Fibroblast of skin of right quadriceps (primary cell): ENCODE measurements around the gene TBCD.

Experiments
- DNase-seq: peaks from one replicate; pipeline ENCODE4 v3.0.0-alpha.2; 2013

TBCD gene

GRCh38 chr17:82909322-82909904 lies 157.5 kb downstream of the TBCD start:
- no peak for DNase-seq

DNA sequence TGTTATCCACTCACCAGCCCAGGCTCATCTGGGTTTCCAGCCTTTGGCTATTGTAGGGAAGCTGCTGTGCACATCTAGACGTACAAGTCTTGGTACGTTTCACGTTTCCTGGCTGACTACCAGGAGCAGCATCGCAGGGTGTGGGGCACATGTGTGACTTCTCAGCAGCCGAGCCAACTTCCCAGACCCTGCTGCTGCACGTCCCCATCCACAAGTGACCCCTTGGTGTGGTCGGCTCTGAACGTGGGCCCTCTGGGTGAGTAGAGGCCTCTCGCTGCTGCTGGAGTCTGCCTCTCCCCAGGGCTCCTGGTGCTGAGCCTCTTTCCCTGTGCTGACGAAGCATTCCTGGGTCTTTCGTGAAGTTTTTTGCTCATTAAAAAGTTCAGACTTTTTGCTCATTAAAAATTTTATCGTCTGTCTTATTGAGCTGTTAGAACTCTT lies 158.2 kb downstream of the TBCD start:
- DNase-seq = no peak

- no peak for DNase-seq
These were observed 158.9 kb downstream of the TBCD start for GRCh38 chr17:82910770-82911169.

DNA sequence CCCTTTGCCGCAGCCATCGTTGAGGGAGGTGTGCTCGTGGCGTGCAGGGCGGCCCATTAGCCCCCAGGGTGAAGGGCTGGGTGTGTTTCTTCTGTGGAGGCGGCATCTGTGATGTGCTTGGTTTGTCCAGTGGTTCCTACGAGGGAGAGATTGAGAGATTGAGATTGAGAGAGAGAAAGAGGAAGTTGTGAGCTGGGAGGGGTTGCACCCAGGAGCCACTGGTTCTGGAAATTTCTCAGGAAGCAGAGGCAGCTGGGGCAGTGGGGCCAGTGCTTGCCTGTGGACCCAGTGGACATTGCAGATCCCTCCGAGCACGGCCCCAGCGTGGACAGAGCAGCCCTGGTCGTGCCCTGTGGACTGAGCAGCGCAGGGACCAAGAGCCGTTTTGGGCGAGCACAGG lies 160.0 kb downstream of the TBCD start:
- no peak for DNase-seq

- no peak for DNase-seq
These were observed 160.7 kb downstream of the TBCD start for GRCh38 chr17:82912484-82913089.

DNA sequence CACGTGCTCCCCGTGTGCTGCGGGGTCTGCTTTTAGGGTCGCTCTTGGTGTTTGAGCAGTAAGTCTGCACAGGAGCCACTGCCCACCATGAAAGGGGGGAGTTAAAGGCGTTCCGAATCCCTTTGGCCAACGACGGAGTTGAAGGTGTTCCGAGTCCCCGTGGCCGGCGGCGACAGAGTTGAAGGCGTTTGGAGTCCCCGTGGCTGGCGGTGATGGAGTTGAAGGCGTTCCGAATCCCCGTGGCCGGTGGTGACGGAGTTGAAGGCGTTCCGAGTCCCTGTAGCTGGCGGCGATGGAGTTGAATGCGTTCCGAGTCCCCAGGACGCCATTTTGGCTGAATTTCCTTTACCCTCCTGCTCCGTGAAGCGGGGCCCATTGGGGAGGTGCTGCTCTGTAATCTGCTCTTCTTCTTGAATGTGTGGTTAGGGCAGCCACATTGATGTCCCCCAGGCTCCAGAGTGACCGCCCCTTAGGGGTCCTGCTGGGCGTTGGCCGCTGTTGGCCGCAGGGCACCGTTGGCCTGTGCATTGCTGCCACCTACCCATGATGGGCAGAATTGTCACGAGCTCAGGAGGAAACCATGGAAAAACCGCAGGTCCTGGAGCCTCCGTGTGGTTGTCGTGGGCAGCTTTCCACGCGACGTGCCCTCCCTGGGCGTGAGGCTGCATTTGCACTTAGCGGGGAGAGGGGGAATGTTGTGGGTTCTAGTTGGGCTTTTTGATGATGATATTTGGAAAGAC lies 161.6 kb downstream of the TBCD start:
- no peak for DNase-seq

DNA sequence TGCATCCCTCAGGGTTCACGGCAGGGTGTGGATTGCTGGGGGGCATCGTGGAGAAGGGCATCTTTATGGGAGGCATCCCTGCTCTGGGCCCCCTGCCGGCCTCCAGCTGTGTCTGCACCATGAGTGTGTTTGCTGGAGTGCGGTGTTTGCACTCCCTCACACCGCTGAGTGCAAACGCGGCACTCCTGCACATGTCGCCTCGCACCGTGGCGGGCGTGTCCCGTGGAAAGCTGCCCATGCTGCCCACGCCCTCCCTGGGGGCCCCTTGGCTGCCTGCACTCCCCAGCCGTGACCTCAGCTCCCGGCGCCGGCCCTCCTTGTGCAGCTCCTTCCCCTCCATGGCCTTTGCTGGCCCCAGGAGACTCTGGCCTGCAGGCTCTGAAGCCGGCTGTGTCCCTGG lies 162.5 kb downstream of the TBCD start:
- DNase-seq = no peak

GRCh38 chr17:82915010-82915756 lies 163.3 kb downstream of the TBCD start:
- no peak for DNase-seq

- DNase-seq = no peak
These were observed 163.8 kb downstream of the TBCD start for GRCh38 chr17:82915757-82916027.

- peak; percentile 43 for DNase-seq
These were observed 166.0 kb downstream of the TBCD start for GRCh38 chr17:82917699-82918345.

DNA sequence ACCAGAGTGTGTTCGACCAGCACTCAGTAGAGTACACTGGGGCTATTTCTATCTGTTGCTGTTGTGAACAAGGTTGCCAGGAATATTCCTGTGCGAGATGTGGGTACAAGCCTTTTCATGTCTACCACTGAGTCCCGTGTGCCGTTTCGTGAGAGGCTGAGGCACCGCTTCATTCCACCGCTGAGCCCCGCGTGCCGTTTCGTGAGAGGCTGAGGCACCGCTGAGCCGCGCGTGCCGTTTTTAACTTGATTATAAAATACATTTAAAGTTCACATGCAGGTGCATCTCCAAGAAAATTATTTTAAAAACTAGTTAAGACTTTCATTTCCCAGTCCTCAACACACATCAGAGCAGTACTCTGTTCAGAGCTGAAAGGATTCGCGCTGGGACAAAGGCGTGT lies 166.6 kb downstream of the TBCD start:
- DNase-seq = no peak

DNA sequence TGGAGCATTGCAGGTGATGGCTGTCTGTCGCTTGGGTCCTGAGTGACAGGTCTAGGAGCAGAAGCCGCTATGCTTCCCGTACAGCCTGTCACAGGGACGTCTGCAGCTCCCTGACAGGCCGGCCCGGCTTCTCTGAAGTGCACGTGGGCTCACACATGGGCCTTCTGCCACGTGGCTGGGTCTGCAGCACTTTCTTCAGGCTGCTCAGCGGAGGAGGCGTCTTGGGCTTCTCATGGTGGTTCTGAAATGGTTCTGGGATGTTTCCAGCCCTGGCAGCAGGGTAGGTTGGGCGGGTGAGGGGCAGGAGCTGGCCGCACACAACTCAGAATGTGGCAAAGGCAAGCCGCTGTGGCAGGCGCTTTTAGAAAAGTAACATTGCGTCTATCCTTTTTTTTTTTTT lies 168.3 kb downstream of the TBCD start:
- no peak for DNase-seq

DNA sequence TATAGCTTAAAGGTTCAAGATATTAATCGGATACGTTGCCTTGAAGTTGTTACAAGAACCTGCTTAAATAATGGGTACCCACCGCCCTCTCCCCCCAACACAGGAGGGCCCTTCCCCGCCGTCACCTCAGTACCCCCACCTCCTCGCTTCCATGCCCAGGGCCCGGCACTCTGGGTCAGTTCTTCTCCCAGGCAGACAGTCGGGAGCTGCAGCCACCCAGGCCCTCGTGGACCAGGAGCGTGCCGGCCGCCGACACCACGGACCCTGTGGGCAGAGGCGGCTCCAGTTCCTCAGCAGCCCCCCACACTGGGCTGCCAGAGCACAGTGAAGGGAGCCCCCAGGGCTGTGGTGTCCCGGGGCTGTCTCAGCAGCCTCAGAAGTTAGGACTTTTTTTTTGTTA lies 168.8 kb downstream of the TBCD start:
- no peak for DNase-seq

GRCh38 chr17:82921426-82921825 lies 169.6 kb downstream of the TBCD start:
- DNase-seq = no peak

GRCh38 chr17:82922646-82923045 lies 170.8 kb downstream of the TBCD start:
- DNase-seq = no peak

GRCh38 chr17:82923366-82924113 lies 171.7 kb downstream of the TBCD start:
- no peak for DNase-seq

- DNase-seq = no peak
These were observed 172.3 kb downstream of the TBCD start for GRCh38 chr17:82924214-82924613.

DNA sequence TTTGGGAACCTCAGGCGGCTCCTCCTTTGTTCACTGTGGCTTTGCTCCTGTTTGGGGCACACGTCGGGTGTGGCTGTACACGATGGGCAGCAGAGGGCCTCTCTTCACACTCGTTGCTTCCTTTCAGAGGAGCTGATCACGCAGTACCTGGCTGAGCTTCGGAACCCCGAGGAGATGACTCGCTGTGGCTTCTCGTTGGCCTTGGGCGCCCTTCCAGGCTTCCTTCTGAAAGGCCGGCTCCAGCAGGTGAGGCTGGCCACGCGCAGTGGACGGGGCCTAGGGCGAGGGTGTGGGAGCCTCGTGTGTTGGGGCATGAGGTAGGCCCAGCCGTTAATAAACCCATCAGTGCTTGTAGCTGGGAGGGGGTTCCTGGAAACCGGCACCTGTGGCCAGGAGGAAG lies 172.9 kb downstream of the TBCD start:
- DNase-seq = no peak

DNA sequence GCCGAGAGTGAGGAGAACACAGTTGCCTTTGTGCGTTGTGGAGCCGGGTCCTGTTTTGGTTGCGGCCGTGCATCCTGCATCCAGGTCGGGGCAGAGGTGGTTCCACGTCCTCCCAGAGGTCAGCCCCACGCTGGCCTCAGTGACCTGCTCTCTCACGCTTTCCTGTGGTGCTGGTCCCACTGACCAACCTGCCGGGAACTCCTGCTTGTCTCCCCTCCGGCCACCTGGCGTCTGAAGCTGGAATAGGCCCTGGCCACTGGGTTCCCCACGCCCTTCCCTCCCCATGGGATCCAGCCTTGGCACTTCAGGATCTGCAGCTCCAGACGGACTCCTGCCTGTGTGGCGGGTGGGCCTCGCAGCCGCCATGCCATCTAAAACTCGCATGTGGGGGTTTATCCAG lies 173.5 kb downstream of the TBCD start:
- no peak for DNase-seq

- DNase-seq = no peak
These were observed 174.2 kb downstream of the TBCD start for GRCh38 chr17:82926081-82926480.

GRCh38 chr17:82926716-82927115 lies 174.9 kb downstream of the TBCD start:
- DNase-seq = no peak

DNA sequence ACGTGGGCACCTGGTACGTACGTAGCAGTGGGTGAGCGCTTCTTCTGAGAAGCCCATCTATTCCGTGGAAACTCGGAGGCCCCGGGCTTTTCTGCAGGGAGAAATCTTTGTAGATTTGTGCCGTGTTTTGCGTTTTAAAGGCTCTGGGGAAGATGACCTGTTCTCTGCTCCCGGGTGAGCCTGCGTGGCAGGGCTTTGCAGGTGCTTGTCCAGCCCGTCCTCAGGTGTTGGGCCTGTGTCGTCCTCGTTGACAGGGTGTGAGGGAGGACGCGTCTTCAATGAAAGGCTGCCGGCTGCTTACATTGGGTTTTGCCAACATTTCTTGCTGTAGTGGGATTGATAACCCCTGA lies 175.4 kb downstream of the TBCD start:
- DNase-seq = no peak
